ENCODE measurements around the gene HOXC10. TPM values are rescaled to one million over a fixed set of nuclear protein-coding genes. Genes with fewer than 3 reads are reported as not detected.

HOXC10 gene
- total RNA-seq, 2 experiments from 2014 or later, result not detected

DNA sequence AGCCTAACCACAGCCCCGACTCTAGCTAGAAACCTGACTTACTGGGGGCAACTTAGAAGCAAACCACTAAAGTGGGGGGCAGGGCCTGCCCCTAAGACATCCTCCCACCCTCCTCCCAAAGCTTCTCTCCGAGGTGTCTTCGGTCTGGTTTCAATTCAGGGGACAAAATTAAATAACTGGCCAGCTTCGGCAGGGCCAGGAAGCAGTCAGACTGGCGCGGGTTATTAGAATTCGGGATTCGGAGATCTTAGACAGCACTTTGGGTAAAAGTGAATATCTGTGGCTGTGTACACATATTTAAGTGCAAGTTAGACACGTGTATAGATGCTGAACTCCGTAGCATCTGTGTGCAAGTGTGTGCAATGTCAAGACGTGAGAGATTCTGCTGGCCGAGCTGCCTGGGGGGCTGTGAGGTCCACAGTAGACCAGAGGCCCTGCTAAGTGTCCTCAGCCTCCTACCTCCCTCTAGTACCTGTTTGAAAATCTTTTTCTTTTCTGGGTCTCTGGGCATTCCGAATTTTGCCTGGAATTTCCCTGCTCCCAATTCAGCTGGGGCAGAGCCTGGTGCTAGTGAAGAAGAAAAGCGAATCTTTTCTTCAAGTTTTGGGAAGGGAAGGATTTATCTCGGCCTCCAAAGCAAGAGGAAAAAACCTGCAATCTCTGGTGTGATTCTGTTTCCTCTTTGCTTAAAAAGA lies 4.0 kb upstream of the HOXC10 start:
- H3K27ac Mint-ChIP-seq, result no peak overlapping the region
- no peak for DNase-seq
- H3K27me3 Mint-ChIP-seq, result peaks cover 97% of the 10 kb centered on the region
- H3K4me3 Mint-ChIP-seq, result no peak overlapping the region
- H3K36me3 Mint-ChIP-seq, result no peaks in the 10 kb centered on the region
- peaks cover 9% of the 10 kb centered on the region for H3K4me1 Mint-ChIP-seq
- no peaks in the 10 kb centered on the region for H3K9me3 Mint-ChIP-seq (ENCODE audit: low read depth)
- CTCF ChIA-PET, result interaction anchor here (0.8 kb wide), 1 partner anchor 10 kb away, joined by 3 read pairs; no protein-coding TSS in a partner anchor
- ATAC-seq, result no peak

DNA sequence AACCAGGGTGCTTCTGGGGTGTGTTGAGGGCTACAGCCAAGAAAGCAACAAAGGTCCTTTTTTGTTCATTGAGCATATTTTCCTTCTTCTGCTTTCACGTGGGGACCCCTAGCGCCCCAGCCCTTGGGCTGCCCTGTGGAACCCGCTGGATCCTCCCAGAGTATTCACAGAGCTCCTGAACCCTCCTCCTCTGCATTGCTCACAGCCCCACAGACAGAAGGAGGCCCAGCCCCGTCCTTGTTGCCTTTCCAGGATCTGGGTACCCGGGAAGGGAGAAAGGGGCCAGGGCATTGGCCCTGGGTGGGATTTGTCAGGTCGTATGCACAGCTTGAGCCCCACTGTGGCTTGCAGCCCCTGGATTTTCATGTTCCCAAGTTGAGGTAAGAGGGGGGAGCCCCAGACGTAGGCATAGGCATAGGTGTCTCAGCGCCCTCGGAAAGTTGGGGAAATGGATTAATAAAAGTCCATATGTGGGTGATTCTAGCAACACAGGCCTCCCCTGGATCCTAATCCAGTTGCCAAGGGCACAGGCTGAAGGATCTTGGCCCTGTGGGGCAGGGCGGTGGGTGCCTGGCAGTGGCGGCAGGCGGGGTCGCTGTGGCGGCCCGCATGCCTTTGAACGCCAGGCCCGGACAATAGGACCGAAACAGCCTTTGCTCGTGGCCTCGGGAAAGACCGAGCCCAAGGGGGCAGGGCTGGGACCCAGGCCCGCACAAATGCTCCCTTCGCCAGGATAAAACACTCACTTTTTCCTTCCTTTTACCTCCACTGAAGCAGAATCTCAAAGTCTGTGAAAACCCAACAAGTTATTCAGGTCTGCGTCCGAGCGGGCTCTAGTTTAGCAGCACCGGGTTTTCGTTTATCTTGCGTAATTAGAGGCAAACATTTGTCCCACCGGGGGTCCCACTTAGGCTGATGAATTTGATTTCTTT lies 3.0 kb upstream of the HOXC10 start:
- Mint-ChIP-seq H3K36me3 (no peaks in the 10 kb centered on the region), H3K9me3 (ENCODE audit: low read depth) (no peaks in the 10 kb centered on the region), H3K27ac (no peak overlapping the region), H3K27me3 (peaks cover 97% of the 10 kb centered on the region), H3K4me3 (no peak overlapping the region), H3K4me1 (peaks cover 12% of the 10 kb centered on the region)
- CTCF ChIA-PET, result interaction anchor here (0.8 kb wide), 1 partner anchor 9 kb away, joined by 3 read pairs; no protein-coding TSS in a partner anchor
- DNase-seq (no peak), ATAC-seq (no peak)

DNA sequence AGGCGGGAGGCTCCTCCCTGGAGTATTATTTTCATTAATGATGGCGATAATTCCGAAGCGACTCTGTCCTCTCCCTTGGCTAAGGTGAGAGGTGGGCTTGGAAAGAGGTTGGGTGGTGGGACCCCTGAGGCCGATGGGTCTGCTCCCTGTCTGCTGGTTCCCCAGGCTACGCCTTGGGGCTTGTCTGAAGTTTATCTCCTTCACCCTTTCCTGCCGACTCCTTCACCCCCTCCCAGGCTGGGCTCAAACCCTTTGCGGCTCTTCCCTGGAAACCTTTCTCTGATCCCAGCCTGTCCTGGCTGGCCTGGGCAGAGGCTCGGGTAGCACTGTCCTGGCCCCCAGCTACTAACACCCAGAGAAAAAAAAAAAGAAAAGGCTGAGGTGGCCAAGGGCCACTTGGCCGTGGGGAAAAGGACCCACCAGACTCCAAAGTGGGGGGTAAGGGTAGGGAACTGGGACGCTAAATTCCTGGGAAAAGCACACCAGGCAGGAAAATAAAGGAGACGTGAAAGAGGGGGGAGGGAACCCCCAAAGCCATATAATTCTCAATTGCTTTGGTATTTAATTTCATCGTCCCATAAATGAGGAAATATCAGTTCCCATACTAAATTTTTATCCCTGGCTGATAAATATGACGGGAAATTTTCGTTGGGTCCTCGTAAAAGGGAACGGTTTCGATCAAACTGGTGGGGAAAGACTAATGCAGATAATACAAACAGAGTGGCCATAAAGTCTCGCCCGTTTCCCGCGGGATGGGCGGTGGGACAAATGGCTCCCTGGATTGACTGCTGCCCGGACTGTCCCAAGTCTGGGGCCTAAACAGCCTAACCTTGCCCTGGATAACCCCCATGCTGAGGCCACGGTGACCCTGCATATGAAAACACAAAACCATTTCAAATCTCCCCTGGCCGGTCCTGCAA lies 2.0 kb upstream of the HOXC10 start:
- CTCF ChIA-PET, result no interaction called here
- Mint-ChIP-seq H3K9me3 (ENCODE audit: low read depth) (no peaks in the 10 kb centered on the region), H3K27ac (peak overlapping the region; percentile 15), H3K4me1 (peaks cover 12% of the 10 kb centered on the region), H3K4me3 (no peak overlapping the region), H3K36me3 (no peaks in the 10 kb centered on the region), H3K27me3 (peaks cover 97% of the 10 kb centered on the region)
- DNase-seq, result no peak
- ATAC-seq, result no peak

DNA sequence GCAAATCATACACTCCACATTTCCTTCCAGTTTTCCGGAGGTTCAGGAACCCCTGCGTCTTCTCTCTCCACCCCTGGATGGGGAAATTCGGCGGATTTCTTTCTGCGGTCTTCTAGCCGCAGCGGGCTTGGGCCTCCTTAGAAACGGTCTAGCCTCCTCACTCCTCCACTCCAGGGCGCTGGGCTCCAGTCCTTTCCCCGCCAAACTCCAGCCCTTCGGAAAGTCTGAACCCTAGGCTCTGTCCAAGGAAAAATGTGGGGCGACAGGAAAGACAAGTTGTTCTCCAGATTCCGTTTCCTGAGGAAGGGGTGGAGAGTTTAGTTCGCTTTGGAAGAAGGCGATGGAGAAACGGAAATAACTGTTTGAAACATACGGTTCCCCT lies 1.4 kb upstream of the HOXC10 start:
- H3K27me3 Mint-ChIP-seq, result peaks cover 97% of the 10 kb centered on the region
- no peaks in the 10 kb centered on the region for H3K36me3 Mint-ChIP-seq
- ATAC-seq (no peak), DNase-seq (no peak)
- H3K9me3 Mint-ChIP-seq (ENCODE audit: low read depth), result no peaks in the 10 kb centered on the region
- H3K4me1 Mint-ChIP-seq, result peaks cover 12% of the 10 kb centered on the region
- no peak overlapping the region for H3K4me3 Mint-ChIP-seq
- no peak overlapping the region for H3K27ac Mint-ChIP-seq
- CTCF ChIA-PET, result interaction anchor here (2.1 to 3.5 kb wide), 3 partner anchors 21 to 207 kb away, joined by 7 to 19 read pairs (median 13); no protein-coding TSS in a partner anchor

DNA sequence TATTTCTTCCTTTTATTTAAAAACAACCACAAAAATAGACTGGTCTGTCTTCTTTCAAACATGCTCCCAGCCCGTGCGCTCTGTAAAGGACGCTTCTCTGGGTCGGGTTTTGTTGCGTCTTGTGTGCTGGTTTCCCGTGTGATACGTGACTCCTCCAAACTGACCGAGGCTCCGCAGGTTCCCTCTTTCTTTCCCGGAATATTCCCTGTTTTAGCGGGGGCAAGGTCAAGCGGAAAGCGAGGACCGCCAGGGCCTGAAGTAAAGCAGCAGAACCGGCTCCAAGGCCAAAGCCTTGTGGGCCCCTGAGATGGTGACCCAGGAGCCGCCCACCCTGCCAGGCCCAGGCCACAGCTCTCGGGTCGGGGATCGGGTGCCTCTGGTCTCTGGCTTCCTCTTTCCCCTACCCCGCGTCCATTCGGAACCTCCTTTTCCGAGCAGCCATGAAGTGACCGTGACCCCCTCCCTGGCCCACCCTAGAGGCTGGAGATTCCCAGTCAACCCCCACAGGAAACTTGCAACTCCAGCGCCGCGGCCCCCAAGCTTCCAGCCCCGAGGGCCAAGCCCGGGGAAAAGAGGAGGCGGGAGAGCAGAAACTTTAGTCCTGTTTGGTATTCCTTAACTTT lies 885 bp upstream of the HOXC10 start:
- CTCF ChIA-PET, result interaction anchor here (1.2 to 5.4 kb wide), 10 partner anchors 12 to 231 kb away, joined by 3 to 41 read pairs (median 8); partner anchors contain the start of genes HOXC11, HOXC6 and HOXC9

DNA sequence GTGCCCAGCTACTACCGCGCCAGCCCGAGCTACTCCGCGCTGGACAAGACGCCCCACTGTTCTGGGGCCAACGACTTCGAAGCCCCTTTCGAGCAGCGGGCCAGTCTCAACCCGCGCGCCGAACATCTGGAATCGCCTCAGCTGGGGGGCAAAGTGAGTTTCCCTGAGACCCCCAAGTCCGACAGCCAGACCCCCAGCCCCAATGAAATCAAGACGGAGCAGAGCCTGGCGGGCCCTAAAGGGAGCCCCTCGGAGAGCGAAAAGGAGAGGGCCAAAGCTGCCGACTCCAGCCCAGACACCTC lies 697 bp downstream of the HOXC10 start:
- no peak overlapping the region for H3K4me3 Mint-ChIP-seq

More for the DNA sequence above, 885 bp upstream of the HOXC10 start:
- Mint-ChIP-seq H3K4me1 (peaks cover 15% of the 10 kb centered on the region), H3K9me3 (ENCODE audit: low read depth) (no peaks in the 10 kb centered on the region), H3K36me3 (no peaks in the 10 kb centered on the region), H3K4me3 (no peak overlapping the region), H3K27ac (no peak overlapping the region), H3K27me3 (peaks cover 97% of the 10 kb centered on the region)
- DNase-seq (no peak), ATAC-seq (no peak)

DNA sequence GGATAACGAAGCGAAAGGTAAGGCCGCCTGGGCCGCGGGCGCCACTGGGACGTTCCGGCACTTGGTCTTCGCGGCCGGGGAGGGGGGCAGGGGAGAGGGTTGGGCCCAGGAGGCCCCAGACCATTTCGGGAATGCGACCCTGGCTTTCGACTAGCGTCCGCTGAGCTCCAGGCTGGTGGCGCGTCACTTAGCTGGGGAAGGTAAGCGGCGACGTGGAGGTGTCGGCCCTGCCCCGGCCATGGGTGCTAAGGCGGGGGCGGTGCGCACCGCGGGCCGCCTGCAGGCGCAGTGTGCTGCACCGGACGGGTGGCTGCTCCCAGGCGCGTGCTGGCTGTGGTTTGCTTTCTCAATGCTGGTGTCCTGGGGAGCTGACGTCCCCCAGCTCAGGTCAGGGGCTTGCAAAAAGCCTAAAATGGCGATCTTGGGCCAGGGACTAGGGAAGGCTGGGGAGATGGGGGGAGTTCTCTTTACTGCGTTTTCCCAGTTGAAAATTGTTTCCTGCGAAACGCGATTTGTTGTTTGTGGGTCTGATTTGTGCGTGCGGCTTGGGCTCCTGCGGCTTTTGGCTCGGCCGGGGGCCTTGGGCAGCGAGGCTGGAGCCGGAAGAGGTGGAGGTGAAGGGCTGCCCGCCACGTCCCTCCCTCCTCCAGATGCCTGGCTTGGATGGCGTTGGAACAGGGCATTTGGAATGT lies 1.2 kb downstream of the HOXC10 start:
- Mint-ChIP-seq H3K4me3 (no peak overlapping the region), H3K9me3 (ENCODE audit: low read depth) (no peaks in the 10 kb centered on the region), H3K36me3 (no peaks in the 10 kb centered on the region), H3K27ac (no peak overlapping the region), H3K4me1 (peaks cover 29% of the 10 kb centered on the region), H3K27me3 (peaks cover 97% of the 10 kb centered on the region)
- ATAC-seq (no peak), DNase-seq (no peak)
- CTCF ChIA-PET, result interaction anchor here (0.6 to 5.4 kb wide), 12 partner anchors 14 to 723 kb away, joined by 3 to 41 read pairs (median 9); partner anchors contain the start of genes HOXC11 and HOXC9

More for the DNA sequence above, 697 bp downstream of the HOXC10 start:
- ATAC-seq (no peak), DNase-seq (no peak)
- peaks cover 29% of the 10 kb centered on the region for H3K4me1 Mint-ChIP-seq
- H3K27ac Mint-ChIP-seq, result no peak overlapping the region
- H3K36me3 Mint-ChIP-seq, result no peaks in the 10 kb centered on the region
- H3K9me3 Mint-ChIP-seq (ENCODE audit: low read depth), result no peaks in the 10 kb centered on the region
- H3K27me3 Mint-ChIP-seq, result peaks cover 97% of the 10 kb centered on the region
- CTCF ChIA-PET, result interaction anchor here (0.8 to 5.4 kb wide), 13 partner anchors 14 to 222 kb away, joined by 3 to 41 read pairs (median 7); partner anchors contain the start of genes HOXC11, HOXC6 and HOXC9

DNA sequence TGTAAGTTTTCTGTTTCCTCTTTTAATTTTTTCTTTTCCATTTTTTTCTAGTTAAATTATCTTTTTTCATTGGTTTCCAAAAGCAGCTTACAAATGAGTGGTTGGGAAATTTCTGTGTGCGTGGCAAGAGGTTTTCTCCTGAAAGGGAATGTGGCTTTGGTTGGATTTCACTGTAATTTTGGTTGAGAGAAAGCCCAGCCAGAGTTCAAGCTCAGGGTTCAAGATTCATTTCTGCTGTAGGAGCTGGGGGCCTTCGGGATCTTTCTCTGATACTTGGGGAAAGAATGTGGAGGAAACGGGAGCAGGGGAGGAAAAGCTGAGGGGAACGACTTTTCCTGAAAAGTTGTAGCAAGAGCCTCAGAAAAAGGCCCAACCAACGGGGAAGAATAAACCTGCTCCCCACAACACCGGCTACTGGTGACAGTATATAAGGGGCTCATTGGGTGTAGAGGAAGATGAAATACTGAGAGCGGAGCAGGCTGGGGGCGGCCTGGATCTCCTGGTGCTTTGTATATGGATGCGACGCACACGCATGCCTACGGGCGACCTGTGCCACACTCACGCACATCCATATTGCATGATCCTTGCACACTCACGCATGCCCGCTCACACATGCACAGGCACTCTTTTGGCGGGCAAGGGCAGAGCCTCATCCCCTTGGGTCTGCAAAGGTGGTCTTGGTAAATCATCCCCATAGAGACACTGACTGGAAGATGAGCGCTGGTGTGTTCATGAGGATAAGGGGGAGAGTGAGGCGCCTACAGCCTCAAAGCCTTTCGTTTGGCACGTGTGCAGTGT lies 1.9 kb downstream of the HOXC10 start:
- no peak overlapping the region for H3K27ac Mint-ChIP-seq
- ATAC-seq (no peak), DNase-seq (no peak)
- H3K4me1 Mint-ChIP-seq, result peaks cover 29% of the 10 kb centered on the region
- peaks cover 97% of the 10 kb centered on the region for H3K27me3 Mint-ChIP-seq
- CTCF ChIA-PET, result interaction anchor here (1.2 to 5.4 kb wide), 12 partner anchors 13 to 236 kb away, joined by 3 to 41 read pairs (median 10); partner anchors contain the start of genes CISTR, HOXC5 and HOXC9
- H3K36me3 Mint-ChIP-seq, result no peaks in the 10 kb centered on the region
- H3K9me3 Mint-ChIP-seq (ENCODE audit: low read depth), result no peaks in the 10 kb centered on the region
- H3K4me3 Mint-ChIP-seq, result no peak overlapping the region

DNA sequence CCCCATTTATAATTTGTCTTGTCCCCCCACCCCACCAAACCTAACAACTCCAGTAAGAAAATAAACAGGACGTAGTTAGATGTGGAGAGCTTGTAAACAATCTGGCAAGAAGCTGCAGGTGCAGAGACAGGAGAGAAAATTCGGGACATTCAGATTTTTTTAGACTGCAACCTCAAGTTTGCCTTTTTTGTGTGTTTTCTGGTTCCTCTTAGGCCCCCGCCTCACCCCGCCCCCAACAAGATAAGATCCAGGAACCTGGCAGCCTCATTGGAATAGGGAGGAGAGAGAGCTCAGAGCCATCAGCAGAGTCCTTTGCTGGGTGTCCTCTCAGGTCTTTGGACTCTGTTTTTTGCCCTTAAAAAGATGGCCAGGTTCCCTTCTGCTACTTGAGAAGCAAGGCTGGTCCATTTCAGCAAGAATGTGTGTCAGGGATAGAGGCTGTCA lies 2.9 kb downstream of the HOXC10 start:
- no peak for ATAC-seq
- H3K27ac Mint-ChIP-seq, result no peak overlapping the region
- H3K36me3 Mint-ChIP-seq, result no peaks in the 10 kb centered on the region
- no peaks in the 10 kb centered on the region for H3K9me3 Mint-ChIP-seq (ENCODE audit: low read depth)
- peaks cover 29% of the 10 kb centered on the region for H3K4me1 Mint-ChIP-seq
- H3K27me3 Mint-ChIP-seq, result peaks cover 96% of the 10 kb centered on the region
- CTCF ChIA-PET, result interaction anchor here (0.8 to 5.4 kb wide), 11 partner anchors 12 to 241 kb away, joined by 3 to 41 read pairs (median 4); partner anchors contain the start of genes CISTR, HOXC5 and HOXC9
- DNase-seq, result no peak
- H3K4me3 Mint-ChIP-seq, result no peak overlapping the region

DNA sequence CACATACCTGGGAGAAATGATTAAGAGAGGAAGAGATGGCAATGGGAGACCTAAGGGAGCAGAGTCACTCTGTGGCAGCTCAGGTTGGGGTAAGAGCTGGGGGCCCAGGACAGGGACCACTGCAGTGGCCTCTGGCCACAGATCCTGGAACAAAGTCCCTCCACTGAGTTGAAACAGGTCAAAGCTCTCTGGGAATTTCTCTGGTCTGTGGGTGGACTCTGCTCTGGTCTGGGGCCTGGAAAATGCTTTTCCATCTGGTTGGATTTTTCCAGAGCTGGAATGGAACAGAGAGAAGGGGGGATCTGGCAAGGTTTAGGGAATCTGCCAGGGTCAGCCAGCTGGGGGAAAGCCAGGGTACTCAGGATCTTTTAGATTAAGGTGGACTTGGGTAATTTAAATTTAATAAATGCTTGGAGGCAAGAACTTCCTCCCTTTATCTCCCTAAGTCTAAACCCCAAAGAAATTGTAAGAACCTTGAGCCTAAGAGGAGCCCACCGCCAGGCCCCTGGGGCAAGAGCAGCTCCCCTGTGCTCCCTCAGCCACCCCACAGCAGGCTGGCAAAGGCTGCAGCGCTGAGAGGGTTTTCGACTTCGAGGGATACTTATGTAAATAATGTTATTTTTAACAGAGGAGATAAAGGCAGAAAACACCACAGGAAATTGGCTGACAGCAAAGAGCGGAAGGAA lies 3.7 kb downstream of the HOXC10 start:
- Mint-ChIP-seq H3K27ac (no peak overlapping the region), H3K4me3 (no peak overlapping the region), H3K36me3 (no peaks in the 10 kb centered on the region), H3K4me1 (peaks cover 29% of the 10 kb centered on the region), H3K9me3 (ENCODE audit: low read depth) (no peaks in the 10 kb centered on the region), H3K27me3 (peaks cover 96% of the 10 kb centered on the region)
- no peak for ATAC-seq
- DNase-seq, result no peak
- CTCF ChIA-PET, result interaction anchor here (0.8 to 5.4 kb wide), 9 partner anchors 11 to 242 kb away, joined by 3 to 41 read pairs (median 9); partner anchors contain the start of genes HOXC5 and HOXC9
